ENCODE measurements around the gene ZNF587B. TPM values are rescaled to one million over a fixed set of nuclear protein-coding genes. Genes with fewer than 3 reads are reported as not detected.

ZNF587B gene
- total RNA-seq, 2 experiments from 2014 or later: 14.6 to 19.3 TPM

Other genes with a start within 250 kb of the ZNF587B start
- gene ZIK1, start 246.2 kb upstream of the ZNF587B start, total RNA-seq: 10 to 100 TPM; 10.6 to 11.5 TPM
- 10 to 100 TPM; 10.6 to 12.4 TPM for gene ZNF530, start 230.4 kb upstream of the ZNF587B start, total RNA-seq
- 10 to 100 TPM; 17.8 to 19.0 TPM for gene ZNF134, start 216.1 kb upstream of the ZNF587B start, total RNA-seq
- gene ZNF211, start 197.1 kb upstream of the ZNF587B start, total RNA-seq: 10 to 100 TPM; 14.2 to 15.1 TPM
- gene ZSCAN4, start 161.4 kb upstream of the ZNF587B start, total RNA-seq: not detected
- gene ZNF551, start 148.3 kb upstream of the ZNF587B start, total RNA-seq: 10 to 100 TPM; 13.3 to 16.7 TPM
- 1 to 10 TPM; 4.0 to 5.6 TPM for gene ZNF154, start 121.1 kb upstream of the ZNF587B start, total RNA-seq
- gene ZNF671, start 102.7 kb upstream of the ZNF587B start, total RNA-seq: 10 to 100 TPM; 13.0 to 13.8 TPM
- 10 to 100 TPM; 15.4 to 18.1 TPM for gene ZNF776, start 83.5 kb upstream of the ZNF587B start, total RNA-seq
- gene ZNF586, start 60.6 kb upstream of the ZNF587B start, total RNA-seq: 10 to 100 TPM; 20.4 to 23.0 TPM
- 10 to 100 TPM in 1 of 2 experiments, 1 to 10 TPM in 1; 9.7 to 11.1 TPM for gene ZNF552, start 15.4 kb upstream of the ZNF587B start, total RNA-seq
- gene ZNF587, start 19.6 kb downstream of the ZNF587B start, total RNA-seq: 10 to 100 TPM; 30.8 to 41.2 TPM
- gene ZNF814, start 58.7 kb downstream of the ZNF587B start, total RNA-seq: 10 to 100 TPM; 26.7 to 28.1 TPM
- 10 to 100 TPM; 17.8 to 24.0 TPM for gene ZNF417, start 86.3 kb downstream of the ZNF587B start, total RNA-seq
- gene ZNF418, start 105.1 kb downstream of the ZNF587B start, total RNA-seq: 1 to 10 TPM; 5.7 to 6.6 TPM
- gene ZNF256, start 117.4 kb downstream of the ZNF587B start, total RNA-seq: 1 to 10 TPM; 7.6 to 9.3 TPM
- gene C19orf18, start 144.2 kb downstream of the ZNF587B start, total RNA-seq: under 1 TPM; 0.33 to 0.88 TPM
- gene ZNF606, start 172.5 kb downstream of the ZNF587B start, total RNA-seq: 10 to 100 TPM; 11.6 to 12.8 TPM
- not detected for gene ZSCAN1, start 203.7 kb downstream of the ZNF587B start, total RNA-seq
- under 1 TPM; 0.49 to 0.76 TPM for gene ZNF135, start 229.0 kb downstream of the ZNF587B start, total RNA-seq